Activated CD8-positive, alpha-beta memory T cell treated with anti-CD3 and anti-CD28 coated beads for 48 hours (primary cell): ENCODE data around the gene LTBP2.

Source experiments
- DNase-seq, 3 experiments: peaks; one replicate each; pipeline ENCODE4 v3.0.0-alpha.2; 2020; ENCODE audit warnings: low read depth in 2 of 3, low spot score in 2 of 3

The LTBP2 gene

DNA sequence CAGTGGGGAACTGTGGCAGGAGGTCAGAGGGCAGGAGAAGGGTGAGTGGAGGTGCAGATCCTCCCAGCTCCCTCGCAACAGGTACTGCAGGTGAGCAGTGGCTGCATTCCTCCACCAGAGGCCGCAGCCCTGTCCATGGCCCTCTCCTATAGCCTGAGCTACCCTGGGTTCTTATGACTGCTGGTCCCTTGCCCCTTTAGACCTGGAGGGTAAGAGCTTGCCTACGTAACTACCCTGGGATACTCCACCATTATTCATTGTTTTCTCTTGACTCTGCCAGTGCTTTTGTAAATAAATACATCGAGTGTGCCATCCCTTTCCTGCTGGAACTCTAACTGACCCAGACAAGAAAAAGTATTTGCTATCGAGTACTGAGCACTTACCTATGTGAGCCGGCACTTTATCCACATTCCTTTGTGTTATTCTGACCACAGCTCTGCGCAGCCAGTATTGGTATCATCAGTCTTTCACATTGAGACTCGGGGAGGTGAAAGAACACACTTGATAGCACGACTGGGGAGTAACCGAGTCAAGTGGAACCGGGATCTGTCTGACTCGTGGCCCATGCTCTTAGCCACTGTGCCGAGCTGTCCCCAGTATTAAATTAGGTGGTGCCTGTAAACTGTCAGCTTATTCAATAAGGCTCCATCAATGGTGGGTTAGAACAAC is 38.5 kb downstream of the LTBP2 start:
- DNase-seq = no peak

- no peak for DNase-seq
Measured at GRCh38 chr14:74572726-74573301, 39.2 kb downstream of the LTBP2 start.

- no peak for DNase-seq
Measured at GRCh38 chr14:74571901-74572725, 39.9 kb downstream of the LTBP2 start.

- no peak for DNase-seq
Measured at GRCh38 chr14:74571441-74571841, 40.6 kb downstream of the LTBP2 start.

- DNase-seq = no peak
Measured at GRCh38 chr14:74570696-74571095, 41.3 kb downstream of the LTBP2 start.

DNA sequence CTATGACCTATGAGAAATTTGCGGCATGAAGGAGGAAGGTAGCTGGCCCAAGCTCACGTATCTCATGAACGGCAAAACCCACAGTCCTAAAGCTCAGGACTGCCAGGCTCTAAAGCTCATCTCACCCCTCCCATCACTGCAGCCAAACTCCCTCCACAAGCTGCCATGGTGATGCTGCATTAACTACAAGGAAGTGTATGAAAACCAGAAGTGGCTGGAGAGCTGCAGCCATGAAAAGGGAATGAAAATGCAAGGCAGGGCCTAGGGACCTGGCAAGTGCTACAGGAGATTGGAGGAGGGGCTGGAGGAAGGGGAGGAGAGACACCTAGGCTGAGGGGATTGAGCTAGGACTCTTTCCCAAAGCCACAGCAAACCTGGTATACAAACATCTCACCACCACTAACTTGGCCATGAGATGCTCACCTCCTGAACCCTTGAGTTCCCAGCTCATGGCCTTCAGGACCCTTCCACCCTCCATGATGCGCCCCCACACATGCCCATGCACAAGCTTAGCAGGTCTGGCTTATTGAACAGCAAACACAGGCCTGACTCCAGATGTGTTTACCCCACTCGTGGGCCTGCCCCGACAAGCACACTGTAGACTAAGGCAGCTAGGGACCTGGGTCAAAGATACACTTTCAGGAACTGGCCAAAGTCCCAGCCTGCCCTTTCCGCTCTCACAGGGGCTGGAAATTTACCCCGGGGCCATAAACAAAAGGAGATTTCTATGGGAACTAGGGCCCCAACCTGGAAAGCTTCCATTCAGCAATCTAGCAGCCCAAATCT is 42.0 kb downstream of the LTBP2 start:
- DNase-seq = no peak

DNA sequence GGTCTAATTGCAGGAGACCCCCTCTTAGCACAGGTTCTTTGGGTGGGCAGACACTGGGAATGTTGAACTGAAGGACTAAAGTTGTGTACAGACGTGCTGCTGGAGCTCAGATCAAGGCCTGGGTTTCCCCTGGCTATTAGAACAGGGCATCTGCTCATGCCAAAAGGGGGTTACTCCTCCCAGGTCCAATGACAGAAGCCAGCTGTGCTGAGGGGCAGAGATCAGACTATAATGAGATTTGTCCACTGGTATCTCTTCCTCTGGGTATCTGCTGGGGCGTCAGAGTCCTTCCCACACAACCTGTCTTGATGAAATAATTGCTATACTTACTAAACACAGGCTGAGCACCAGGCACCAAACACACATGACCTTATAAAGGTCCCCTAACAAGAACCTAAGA is 42.6 kb downstream of the LTBP2 start:
- no peak for DNase-seq

DNA sequence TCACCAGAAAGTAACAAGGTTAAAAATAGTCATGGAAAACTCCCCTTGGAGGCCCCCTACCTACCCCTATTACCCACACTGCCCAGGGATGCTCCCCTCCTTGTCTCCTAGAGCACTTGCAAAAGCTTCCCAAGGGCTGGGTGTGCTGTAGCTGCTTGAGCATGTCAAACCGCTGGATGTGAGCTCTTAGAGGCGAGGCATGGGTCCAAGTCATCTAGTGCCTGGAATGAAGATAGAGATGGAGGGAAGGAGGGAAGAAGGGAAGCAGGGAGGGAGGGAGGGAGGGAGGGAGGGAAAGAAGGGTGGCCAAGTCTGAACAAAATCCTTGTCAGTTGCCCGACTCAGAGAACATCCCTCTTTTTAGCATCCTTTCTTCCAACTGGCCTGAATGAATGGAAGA is 43.1 kb downstream of the LTBP2 start:
- no peak for DNase-seq

GRCh38 chr14:74568380-74568649 is 43.7 kb downstream of the LTBP2 start:
- DNase-seq = no peak

DNA sequence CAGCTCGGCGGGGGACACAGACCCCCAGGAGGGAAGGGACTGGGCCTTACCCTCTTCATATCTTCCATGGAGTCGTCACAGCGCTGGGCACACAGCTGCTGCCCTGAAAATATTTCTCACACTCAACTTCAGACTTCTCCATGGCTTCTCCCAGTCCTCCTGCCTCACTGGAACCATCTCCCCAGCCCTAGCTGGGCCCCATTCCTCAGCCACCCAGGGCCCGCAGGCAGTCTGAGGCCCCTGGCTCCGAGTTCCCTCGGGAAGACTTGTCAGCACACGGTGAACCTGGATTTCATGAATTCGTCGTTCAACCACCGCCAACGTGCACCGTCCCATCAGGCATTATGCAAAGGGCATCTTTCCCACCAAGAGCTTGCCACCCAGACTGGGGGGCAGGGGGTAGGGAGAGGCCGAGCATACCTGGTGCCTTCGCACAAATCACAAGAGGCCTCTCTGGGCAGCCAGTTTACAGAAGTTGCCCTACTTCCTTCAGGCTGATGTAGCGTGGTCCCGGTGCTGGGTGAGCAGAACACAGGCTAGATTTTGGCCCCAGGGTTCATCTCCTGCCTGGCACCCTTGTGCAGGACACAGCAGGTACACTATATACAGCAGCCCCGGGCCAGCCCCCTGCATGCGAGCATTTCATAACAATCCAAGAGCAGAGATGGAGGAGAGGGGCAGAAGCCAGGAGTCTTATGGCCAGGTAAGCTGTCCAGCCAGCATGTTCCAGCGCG is 44.2 kb downstream of the LTBP2 start:
- no peak for DNase-seq

DNA sequence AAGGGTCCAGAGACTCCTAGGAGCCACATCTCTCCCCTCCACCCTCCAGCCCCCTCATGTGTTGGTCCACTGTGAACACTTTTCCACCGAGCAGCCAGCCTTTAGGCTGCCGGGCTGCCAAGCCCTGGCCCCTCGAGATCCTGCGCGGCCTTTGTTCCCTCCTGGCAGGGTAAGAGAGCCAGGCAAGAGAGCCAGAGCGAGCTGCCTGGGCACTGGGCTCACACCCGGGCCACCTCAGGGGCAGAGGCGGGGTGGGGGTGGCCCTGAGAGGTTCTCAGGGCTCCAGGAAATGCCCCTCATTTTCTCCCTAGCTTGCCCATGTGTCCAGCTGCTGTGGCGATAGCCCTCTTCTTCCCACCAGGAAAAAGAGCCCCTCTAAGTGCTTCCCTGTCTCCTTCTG is 44.8 kb downstream of the LTBP2 start:
- DNase-seq = no peak

DNA sequence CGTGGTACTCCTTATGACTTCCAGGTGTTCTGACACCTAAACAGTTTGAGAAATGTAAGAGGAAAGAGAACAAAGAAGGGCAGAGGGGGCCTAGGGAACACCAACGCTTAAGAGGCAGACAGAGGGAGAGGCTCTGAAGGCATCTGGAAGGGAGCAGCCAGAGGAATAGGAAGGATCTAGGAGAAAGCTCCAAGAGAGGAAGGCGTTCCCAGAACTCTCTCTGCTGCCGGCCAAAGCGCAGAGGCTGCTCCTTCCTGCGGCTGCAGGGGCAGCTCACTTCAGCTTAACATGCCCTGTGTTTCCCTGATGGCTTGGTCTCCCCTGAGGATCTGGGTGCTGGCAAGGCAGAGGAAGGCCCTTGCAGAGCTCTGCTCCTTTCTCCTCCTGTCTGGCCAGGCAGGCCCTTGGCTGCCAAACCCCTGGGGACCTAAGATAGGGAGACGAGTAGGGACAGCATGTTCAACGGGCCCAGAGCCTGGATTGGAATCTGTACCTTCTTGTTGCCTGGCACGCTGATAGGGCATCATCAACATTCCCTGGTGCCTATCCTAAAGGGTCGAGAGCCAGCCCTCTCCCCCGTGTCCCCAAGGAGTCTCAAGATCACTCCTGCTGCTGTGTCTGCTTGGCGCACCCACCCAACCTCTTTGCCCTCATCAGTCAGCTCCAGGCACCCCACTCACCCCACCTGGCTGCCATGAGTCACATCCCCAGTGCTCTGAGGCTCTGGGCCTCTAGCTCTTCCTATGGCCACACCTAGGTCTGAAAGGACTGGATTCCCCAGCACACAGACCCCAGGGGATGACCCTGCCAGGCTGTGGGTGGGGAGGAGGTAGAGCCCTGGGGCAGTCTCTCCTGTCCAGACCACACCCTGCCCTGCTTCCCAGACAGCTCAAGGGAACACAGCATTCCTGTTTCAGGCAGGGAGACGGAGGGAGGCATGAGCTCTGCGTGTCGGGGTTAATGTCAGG is 45.6 kb downstream of the LTBP2 start:
- no peak for DNase-seq

DNA sequence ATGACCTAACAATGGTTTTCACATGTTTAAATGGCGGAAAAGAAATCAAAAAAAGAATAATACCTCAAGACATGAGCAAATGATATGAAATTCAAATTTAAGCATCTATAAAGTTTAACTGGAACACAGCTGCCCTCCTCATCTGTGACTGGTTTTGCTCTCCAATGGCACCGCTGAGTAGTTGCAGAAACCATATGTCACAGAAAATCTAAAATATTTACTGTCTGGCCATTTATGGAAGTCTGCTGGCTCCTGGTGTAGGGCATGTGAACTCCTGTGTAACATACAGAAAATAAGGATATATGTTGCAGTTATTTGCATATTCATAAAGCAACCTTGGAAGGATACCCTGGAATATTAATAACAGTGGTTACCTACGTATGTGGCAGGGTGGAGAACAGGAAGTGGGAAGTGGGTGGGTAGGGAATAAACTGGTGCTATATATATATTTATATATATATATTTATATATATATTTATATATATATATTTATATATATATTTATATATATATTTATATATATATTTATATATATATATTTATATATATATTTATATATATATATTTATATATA is 48.4 kb downstream of the LTBP2 start:
- no peak for DNase-seq

DNA sequence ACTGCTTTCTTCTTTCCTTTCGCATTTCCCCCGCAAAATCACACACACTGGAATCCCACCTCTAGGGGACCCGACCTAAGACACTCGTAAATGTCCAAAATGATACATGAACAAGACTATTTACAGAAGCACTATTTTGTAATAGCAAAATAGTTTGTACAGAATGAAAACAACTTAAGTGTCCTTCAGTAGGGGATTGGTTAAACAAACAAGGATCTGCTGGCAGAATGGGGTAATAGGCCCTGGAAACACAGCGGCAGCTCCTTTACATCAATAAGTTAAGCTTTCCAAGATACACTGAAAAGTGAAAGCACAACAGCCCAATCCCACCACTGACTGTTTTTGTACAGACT is 48.8 kb downstream of the LTBP2 start:
- DNase-seq = no peak

DNA sequence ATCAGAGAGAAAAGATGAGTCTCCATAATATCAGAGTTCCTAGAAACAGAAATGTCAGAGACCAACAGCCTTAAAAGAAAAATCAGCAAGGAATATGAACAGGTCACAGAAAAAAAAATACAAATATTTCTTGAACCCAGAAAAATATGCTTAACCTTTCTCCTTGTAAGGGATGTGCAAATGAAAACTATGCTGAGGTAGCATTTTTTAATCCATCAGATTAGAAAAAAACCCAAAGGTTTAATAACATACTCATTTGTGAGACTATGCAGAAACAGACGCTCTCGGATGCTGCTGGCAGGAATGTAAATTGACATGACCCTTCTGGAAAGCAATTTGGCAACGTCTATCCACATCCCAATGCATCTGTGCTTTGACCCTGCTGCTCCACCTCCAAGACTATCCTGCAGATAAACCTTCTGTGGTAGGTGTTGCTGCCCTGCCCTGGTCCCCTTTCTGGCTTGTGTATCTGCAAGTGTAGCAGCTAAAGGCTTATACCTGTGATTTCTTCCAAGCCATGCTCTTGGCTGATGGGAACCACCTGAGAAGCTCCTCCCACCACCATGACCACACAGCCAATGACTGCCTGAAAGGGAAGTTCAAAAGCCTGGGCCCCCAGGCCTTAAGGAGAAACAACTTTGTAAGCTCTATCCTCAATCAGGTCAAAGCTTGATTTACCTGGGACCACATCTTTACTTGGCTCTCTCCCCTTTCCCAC is 49.4 kb downstream of the LTBP2 start:
- DNase-seq = no peak

- DNase-seq = no peak
Measured at GRCh38 chr14:74558655-74559054, 53.4 kb downstream of the LTBP2 start.

- DNase-seq = no peak
Measured at GRCh38 chr14:74557691-74558090, 54.3 kb downstream of the LTBP2 start.

DNA sequence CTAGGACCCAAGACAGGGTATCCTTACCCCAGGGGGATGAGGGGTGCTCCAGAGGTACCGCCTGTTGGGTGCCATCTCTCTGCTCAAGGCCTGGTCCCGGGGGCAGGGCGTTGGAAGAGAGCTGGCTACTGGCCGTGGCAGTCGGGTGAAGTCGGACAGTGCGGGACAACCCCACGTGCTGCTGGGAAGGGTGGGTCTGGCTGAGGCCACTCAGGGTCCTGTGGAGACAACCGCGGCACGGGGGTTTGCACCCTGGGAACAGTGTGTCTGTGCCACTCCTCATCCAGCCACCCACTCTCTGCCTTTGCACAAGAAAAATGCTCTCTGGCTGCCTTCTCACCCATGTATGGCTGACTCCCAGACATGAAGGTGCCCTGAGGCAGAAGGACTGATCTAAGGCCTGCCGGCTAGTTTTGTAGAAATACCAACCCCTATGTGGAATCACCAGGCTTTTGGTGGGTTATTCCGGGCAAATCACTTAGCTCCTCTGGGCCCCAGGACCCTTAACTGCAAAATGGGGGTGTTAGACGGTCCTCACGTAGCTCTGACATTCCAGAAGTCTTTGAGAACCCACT is 56.5 kb downstream of the LTBP2 start:
- DNase-seq = no peak
